ENCODE measurements around the gene UNC5CL. TPM values are rescaled to one million over a fixed set of nuclear protein-coding genes. Genes with fewer than 3 reads are reported as not detected.
"Not testable (repeated sequence)": the region's sequence is repeated elsewhere in the genome, so short reads cannot be mapped to it uniquely, and the experiment has no call there.

The UNC5CL gene
- total RNA-seq, 1 donor = not detected

GRCh38 chr6:41008011-41008410 is 31.0 kb downstream of the UNC5CL start:
- no peaks in the 10 kb centered on the region for H3K4me1 ChIP-seq (ENCODE audit: insufficient read depth, low read length)
- no peak overlapping the region for H3K4me2 ChIP-seq (ENCODE audit: insufficient read depth, low read length)
- H3K9me3 ChIP-seq (ENCODE audit: low read depth, low read length) = no peaks in the 10 kb centered on the region
- H4K20me1 ChIP-seq (ENCODE audit: insufficient read depth, low read length) = no peaks in the 10 kb centered on the region
- H3K36me3 ChIP-seq (ENCODE audit: insufficient read depth, low read length) = no peaks in the 10 kb centered on the region
- peaks cover 9% of the 10 kb centered on the region for H3K27me3 ChIP-seq (ENCODE audit: insufficient read depth, low read length)
- H2AFZ ChIP-seq (ENCODE audit: low read length) = no peak overlapping the region
- no peaks in the 10 kb centered on the region for H3K79me2 ChIP-seq (ENCODE audit: insufficient read depth, low read length)
- no peak for TF ChIP-seq CTCF (IDR thresholded peaks at IDR 0.05; ENCODE audit: extremely low read depth, low read depth, low read length)
- no peak overlapping the region for H3K4me3 ChIP-seq (ENCODE audit: insufficient read depth, low read length)
- DNase-seq (ENCODE audit: insufficient read length, low spot score, missing footprints) = no peak
- H3K27ac ChIP-seq (ENCODE audit: low read depth, low read length) = no peak overlapping the region

GRCh38 chr6:41006980-41007379 is 32.0 kb downstream of the UNC5CL start:
- not testable (repeated sequence) for H3K27me3 ChIP-seq (ENCODE audit: insufficient read depth, low read length); H3K79me2 ChIP-seq (ENCODE audit: insufficient read depth, low read length); H3K27ac ChIP-seq (ENCODE audit: low read depth, low read length); H3K4me3 ChIP-seq (ENCODE audit: insufficient read depth, low read length); H3K36me3 ChIP-seq (ENCODE audit: insufficient read depth, low read length); H3K9me3 ChIP-seq (ENCODE audit: low read depth, low read length); H3K4me2 ChIP-seq (ENCODE audit: insufficient read depth, low read length); DNase-seq (ENCODE audit: insufficient read length, low spot score, missing footprints); H2AFZ ChIP-seq (ENCODE audit: low read length); H4K20me1 ChIP-seq (ENCODE audit: insufficient read depth, low read length); H3K4me1 ChIP-seq (ENCODE audit: insufficient read depth, low read length)

- H3K36me3 ChIP-seq (ENCODE audit: insufficient read depth, low read length); H3K9me3 ChIP-seq (ENCODE audit: low read depth, low read length); H3K4me3 ChIP-seq (ENCODE audit: insufficient read depth, low read length); H3K79me2 ChIP-seq (ENCODE audit: insufficient read depth, low read length); DNase-seq (ENCODE audit: insufficient read length, low spot score, missing footprints); H3K4me1 ChIP-seq (ENCODE audit: insufficient read depth, low read length); H4K20me1 ChIP-seq (ENCODE audit: insufficient read depth, low read length); H3K4me2 ChIP-seq (ENCODE audit: insufficient read depth, low read length); H3K27ac ChIP-seq (ENCODE audit: low read depth, low read length); H2AFZ ChIP-seq (ENCODE audit: low read length): not testable (repeated sequence)
- peaks cover 13% of the 10 kb centered on the region for H3K27me3 ChIP-seq (ENCODE audit: insufficient read depth, low read length)
- TF ChIP-seq CTCF (IDR thresholded peaks at IDR 0.05; ENCODE audit: extremely low read depth, low read depth, low read length) = peak; percentile 67
These were observed 32.8 kb downstream of the UNC5CL start for GRCh38 chr6:41006217-41006616.

- H3K27me3 ChIP-seq (ENCODE audit: insufficient read depth, low read length) = peaks cover 12% of the 10 kb centered on the region
- no peak for DNase-seq (ENCODE audit: insufficient read length, low spot score, missing footprints)
- no peaks in the 10 kb centered on the region for H3K79me2 ChIP-seq (ENCODE audit: insufficient read depth, low read length)
- no peaks in the 10 kb centered on the region for H3K36me3 ChIP-seq (ENCODE audit: insufficient read depth, low read length)
- no peaks in the 10 kb centered on the region for H3K4me1 ChIP-seq (ENCODE audit: insufficient read depth, low read length)
- H3K4me2 ChIP-seq (ENCODE audit: insufficient read depth, low read length) = no peak overlapping the region
- no peak for TF ChIP-seq CTCF (IDR thresholded peaks at IDR 0.05; ENCODE audit: extremely low read depth, low read depth, low read length)
- no peak overlapping the region for H2AFZ ChIP-seq (ENCODE audit: low read length)
- H3K27ac ChIP-seq (ENCODE audit: low read depth, low read length) = no peak overlapping the region
- H4K20me1 ChIP-seq (ENCODE audit: insufficient read depth, low read length) = no peaks in the 10 kb centered on the region
- no peaks in the 10 kb centered on the region for H3K9me3 ChIP-seq (ENCODE audit: low read depth, low read length)
- no peak overlapping the region for H3K4me3 ChIP-seq (ENCODE audit: insufficient read depth, low read length)
These were observed 36.9 kb downstream of the UNC5CL start for GRCh38 chr6:41002168-41002567.

Measured in osteoblast (primary cell).